ENCODE results near the gene EDARADD.
"Not testable (repeated sequence)": the region's sequence is repeated elsewhere in the genome, so short reads cannot be mapped to it uniquely, and the experiment has no call there.

- TF ChIP-seq ZNF274 (IDR thresholded peaks at IDR 0.05; ENCODE audit: low read depth, low read length); YY1 (IDR thresholded peaks at IDR 0.05; ENCODE audit: insufficient read depth, insufficient read length); SUZ12 (IDR thresholded peaks at IDR 0.05; ENCODE audit: extremely low read depth, insufficient read depth, insufficient read length): not testable (repeated sequence)
These were observed 95.1 kb downstream of the EDARADD start for GRCh38 chr1:236489161-236489560.

All from NT2/D1 (cell line).